DMS53 (cell line): ENCODE measurements around the gene KCNG3.

Experiments used
- DNase-seq: peaks from one replicate; lab custom pipeline; 2025; lab: John Stamatoyannopoulos, UW

Gene KCNG3

GRCh38 chr2:42486145-42486906, 7.5 kb downstream of the KCNG3 start:
- DNase-seq = no peak

- DNase-seq = no peak
These were observed 13.4 kb downstream of the KCNG3 start for GRCh38 chr2:42480402-42480801.

GRCh38 chr2:42474765-42475454, 18.9 kb downstream of the KCNG3 start:
- peak; percentile 93 for DNase-seq

- no peak for DNase-seq
These were observed 23.1 kb downstream of the KCNG3 start for GRCh38 chr2:42470706-42471105.

GRCh38 chr2:42464631-42465030, 29.2 kb downstream of the KCNG3 start:
- DNase-seq = no peak

- DNase-seq = no peak
These were observed 30.2 kb downstream of the KCNG3 start for GRCh38 chr2:42463570-42463969.

GRCh38 chr2:42459296-42459695, 34.5 kb downstream of the KCNG3 start:
- DNase-seq = no peak

GRCh38 chr2:42458396-42458795, 35.4 kb downstream of the KCNG3 start:
- no peak for DNase-seq

- DNase-seq = peak; percentile 5
These were observed 36.8 kb downstream of the KCNG3 start for GRCh38 chr2:42457011-42457410.

- no peak for DNase-seq
These were observed 37.5 kb downstream of the KCNG3 start for GRCh38 chr2:42456126-42456839.

GRCh38 chr2:42452545-42452944, 41.2 kb downstream of the KCNG3 start:
- no peak for DNase-seq

- DNase-seq = no peak
These were observed 43.6 kb downstream of the KCNG3 start for GRCh38 chr2:42450136-42450535.

GRCh38 chr2:42449163-42450087, 44.4 kb downstream of the KCNG3 start:
- DNase-seq = no peak

- no peak for DNase-seq
These were observed 45.6 kb downstream of the KCNG3 start for GRCh38 chr2:42448163-42448562.

GRCh38 chr2:42446503-42447271, 47.1 kb downstream of the KCNG3 start:
- DNase-seq = no peak

GRCh38 chr2:42443718-42444399, 49.9 kb downstream of the KCNG3 start:
- no peak for DNase-seq

- DNase-seq = no peak
These were observed 51.0 kb downstream of the KCNG3 start for GRCh38 chr2:42442774-42443173.

GRCh38 chr2:42438685-42439084, 55.1 kb downstream of the KCNG3 start:
- no peak for DNase-seq

- no peak for DNase-seq
These were observed 57.4 kb downstream of the KCNG3 start for GRCh38 chr2:42436370-42436769.

- DNase-seq = no peak
These were observed 58.2 kb downstream of the KCNG3 start for GRCh38 chr2:42435628-42436027.
